Thyroid gland (tissue), 4 donors: ENCODE measurements around the gene TMEM183A. TPM values are rescaled to one million over a fixed set of nuclear protein-coding genes. Genes with fewer than 3 reads are reported as not detected.

Experiments used
- DNase-seq, 2 donors: peaks; one replicate each; pipeline ENCODE4 v3.0.0-alpha.2; 2019
- H3K27ac ChIP-seq, 3 donors: fragments of 200-600 bp; sonication (generic); 1 replicate in 2 of 3; 2 replicates in 1 of 3; pipeline ENCODE4 v1.5.1; 2016 to 2019; ENCODE audit warnings: mild to moderate bottlenecking in 1 of 3, moderate library complexity in 1 of 3
- H3K27me3 ChIP-seq: fragments of 200-600 bp; sonication (generic); one replicate; pipeline ENCODE4 v1.5.1; 2019
- H3K36me3 ChIP-seq, 2 donors: fragments of 200-600 bp; sonication (generic); one replicate each; pipeline ENCODE4 v1.5.1; 2016 to 2019
- H3K4me1 ChIP-seq, 2 donors: fragments of 200-600 bp; sonication (generic); one replicate each; pipeline ENCODE4 v1.5.1; 2017 to 2019
- H3K4me3 ChIP-seq, 3 donors: fragments of 200-600 bp; sonication (generic); replicated peaks in 1 of 3; 1 replicate in 2 of 3; 2 replicates in 1 of 3; pipeline ENCODE4 v1.5.1; 2016; ENCODE audit warnings: mild to moderate bottlenecking in 1 of 3
- H3K9me3 ChIP-seq: fragments of 200-600 bp; sonication (generic); one replicate; pipeline ENCODE4 v1.5.1; 2017
- POLR2A ChIP-seq, 2 donors: fragments of 450-650 bp; IDR thresholded peaks; one replicate each; pipeline ENCODE4 v1.6.1; 2017; ENCODE audit warnings: antibody characterized with exemption in 2 of 2, mild to moderate bottlenecking in 2 of 2, moderate library complexity in 1 of 2
- WGBS, 2 donors: methylation state at CpG; one replicate each; pipeline ENCODE4 v1.1.5; 2017; 5-methylcytosine and 5-hydroxymethylcytosine counted together
- intact Hi-C: fragments of 100-400 bp; cut with DNase I; formaldehyde crosslinking; loops from one replicate; pipeline ENCODE4 v1.15.1; 2023
- total RNA-seq, 4 donors: library from RNA; depleted of rRNA; stranded (reverse); fragments of >200 nt; gene quantifications; one replicate each; pipeline ENCODE4 v1.2.3, GENCODE V29; 2016
- TF ChIP-seq, protein P1 (sequence below), 6 experiments: fragments of 200-600 bp in 3 of 6; fragments of 450-650 bp in 3 of 6; sonication (generic) in 3 of 6; IDR thresholded peaks; one replicate each; pipeline ENCODE4 v1.5.1; 2016 to 2019; ENCODE audit warnings: antibody characterized with exemption in 6 of 6, mild to moderate bottlenecking in 2 of 6, inconsistent platforms in 1 of 6, moderate library complexity in 1 of 6

Gene TMEM183A, protein sequence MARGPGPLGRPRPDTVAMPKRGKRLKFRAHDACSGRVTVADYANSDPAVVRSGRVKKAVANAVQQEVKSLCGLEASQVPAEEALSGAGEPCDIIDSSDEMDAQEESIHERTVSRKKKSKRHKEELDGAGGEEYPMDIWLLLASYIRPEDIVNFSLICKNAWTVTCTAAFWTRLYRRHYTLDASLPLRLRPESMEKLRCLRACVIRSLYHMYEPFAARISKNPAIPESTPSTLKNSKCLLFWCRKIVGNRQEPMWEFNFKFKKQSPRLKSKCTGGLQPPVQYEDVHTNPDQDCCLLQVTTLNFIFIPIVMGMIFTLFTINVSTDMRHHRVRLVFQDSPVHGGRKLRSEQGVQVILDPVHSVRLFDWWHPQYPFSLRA
- 10 to 100 TPM; 71.0 to 93.9 (median 84.2) TPM for total RNA-seq

DNA sequence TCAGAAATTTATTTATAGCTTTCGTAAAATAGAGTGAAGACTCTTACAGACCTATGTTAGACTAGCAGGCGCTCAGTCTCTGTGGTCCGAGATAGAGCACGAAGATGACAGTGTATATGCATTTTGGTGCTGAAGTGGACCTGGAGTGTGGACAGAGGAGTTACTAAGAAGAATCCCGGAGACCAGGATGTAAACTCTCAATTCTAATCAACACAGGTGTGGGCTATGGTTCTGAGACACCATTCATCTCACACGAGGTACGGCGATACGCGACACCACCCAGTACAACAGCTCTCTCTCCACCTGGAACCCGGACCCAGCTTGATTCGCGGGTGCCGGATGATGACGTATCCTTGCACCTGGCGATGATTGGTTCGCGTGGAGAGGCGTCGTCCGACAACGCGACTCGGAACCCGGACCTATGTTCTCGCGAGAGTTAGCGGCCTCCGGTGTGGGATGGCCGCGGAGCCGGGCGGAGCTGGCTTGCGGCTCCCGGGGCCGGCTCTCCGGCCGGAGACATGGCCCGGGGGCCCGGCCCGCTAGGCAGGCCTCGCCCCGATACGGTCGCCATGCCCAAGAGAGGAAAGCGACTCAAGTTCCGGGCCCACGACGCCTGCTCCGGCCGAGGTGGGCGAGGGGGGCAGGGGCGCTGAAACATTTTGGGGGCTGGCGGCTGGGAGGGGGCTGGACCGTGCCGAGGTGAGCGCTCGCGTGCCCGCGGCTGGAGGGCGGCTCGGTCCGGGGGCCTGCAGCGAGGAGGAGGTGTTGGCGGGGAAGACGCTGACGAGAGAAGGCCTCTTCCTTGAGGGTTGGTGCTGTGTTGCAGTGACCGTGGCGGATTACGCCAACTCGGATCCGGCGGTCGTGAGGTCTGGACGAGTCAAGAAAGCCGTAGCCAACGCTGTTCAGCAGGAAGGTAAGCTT, at the start of gene TMEM183A:
Gene TMEM183A, plus strand, starts transcription at position 427 of the 924 bp plus-strand sequence. Its CDS starts 92 bp downstream, at position 519.
- intact Hi-C loops: loop anchor here (5.0 kb wide), 1 partner anchor 40 kb away; the partner anchor contains the start of gene CYB5R1
- Histone ChIP-seq H3K27ac (peak within 1 kb of the TSS; percentile 70 to 90 (median 83)), H3K9me3 (no peaks in the 10 kb centered on the region), H3K27me3 (no peaks in the 10 kb centered on the region), H3K36me3 (peaks cover under 1 to 24% of the 10 kb centered on the region in 2 donors), H3K4me3 (peak within 1 kb of the TSS; percentile 38 to 80 (median 78)), H3K4me1 (peaks cover 6 to 9% of the 10 kb centered on the region in 2 donors)
- TF ChIP-seq, protein P1, sequence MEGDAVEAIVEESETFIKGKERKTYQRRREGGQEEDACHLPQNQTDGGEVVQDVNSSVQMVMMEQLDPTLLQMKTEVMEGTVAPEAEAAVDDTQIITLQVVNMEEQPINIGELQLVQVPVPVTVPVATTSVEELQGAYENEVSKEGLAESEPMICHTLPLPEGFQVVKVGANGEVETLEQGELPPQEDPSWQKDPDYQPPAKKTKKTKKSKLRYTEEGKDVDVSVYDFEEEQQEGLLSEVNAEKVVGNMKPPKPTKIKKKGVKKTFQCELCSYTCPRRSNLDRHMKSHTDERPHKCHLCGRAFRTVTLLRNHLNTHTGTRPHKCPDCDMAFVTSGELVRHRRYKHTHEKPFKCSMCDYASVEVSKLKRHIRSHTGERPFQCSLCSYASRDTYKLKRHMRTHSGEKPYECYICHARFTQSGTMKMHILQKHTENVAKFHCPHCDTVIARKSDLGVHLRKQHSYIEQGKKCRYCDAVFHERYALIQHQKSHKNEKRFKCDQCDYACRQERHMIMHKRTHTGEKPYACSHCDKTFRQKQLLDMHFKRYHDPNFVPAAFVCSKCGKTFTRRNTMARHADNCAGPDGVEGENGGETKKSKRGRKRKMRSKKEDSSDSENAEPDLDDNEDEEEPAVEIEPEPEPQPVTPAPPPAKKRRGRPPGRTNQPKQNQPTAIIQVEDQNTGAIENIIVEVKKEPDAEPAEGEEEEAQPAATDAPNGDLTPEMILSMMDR (IDR thresholded peaks at IDR 0.05): no peak
- peak; percentile 52 to 94 for TF ChIP-seq POLR2A (IDR thresholded peaks at IDR 0.05)
- 0 to 1% methylated on average over 21 to 34 of the region's 78 CpGs for WGBS, 2 donors
- peak; percentile 96 to 97 for DNase-seq

DNA sequence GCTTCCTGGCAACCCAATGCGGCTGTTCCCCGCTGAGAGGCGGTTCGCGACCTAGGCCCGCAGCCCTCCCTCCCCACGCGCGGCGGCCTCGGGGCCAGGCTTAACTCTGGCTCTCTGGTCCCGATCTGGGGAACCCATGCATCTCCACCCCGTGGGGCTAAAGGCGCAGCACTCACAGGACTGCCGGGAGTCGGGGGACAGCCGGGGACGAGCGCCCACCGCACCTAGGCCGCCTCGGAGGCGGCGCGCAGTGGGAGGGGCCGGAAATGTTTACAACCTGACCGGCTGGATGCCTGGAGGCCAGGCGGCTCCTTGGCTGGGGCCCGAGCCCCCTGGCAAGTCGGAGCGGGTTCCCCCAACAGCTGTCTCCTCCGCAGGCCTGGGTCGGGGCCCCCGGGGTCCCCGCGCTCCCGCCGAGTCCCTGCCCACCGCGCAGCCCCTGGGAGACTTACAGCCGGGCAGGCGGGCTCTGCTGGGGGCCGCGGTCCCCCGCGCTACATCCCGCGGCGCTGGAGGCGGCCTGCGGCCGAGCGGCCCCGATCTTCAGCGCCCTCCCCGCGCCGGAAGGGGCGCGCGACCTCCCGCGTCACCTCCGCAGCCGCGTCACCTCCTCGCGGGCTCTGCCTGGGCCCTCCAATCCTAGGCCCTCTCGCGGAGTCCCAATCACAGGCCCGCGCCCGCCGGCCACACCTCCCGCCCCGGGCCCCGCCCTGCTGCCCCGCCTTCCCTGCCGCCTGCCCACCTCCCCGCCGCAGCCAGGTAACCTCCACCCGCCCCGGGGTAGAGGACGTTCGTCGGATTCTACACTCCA, 49.2 kb upstream of the TMEM183A start, which contains the start of gene ADIPOR1:
Gene ADIPOR1, minus strand, starts transcription at position 580 of the 811 bp plus-strand sequence. CDS start 7,242 bp downstream, outside the sequence.
- 0 to 1% methylated on average over 13 to 20 of the region's 86 CpGs for WGBS, 2 donors
- intact Hi-C loops: loop anchor here (10.0 kb wide), 1 partner anchor 73 kb away; the partner anchor contains the start of gene RABIF
- H3K4me1 ChIP-seq: peaks cover 11 to 25% of the 10 kb centered on the region in 2 donors
- no peaks in the 10 kb centered on the region for H3K9me3 ChIP-seq
- no peaks in the 10 kb centered on the region for H3K27me3 ChIP-seq
- TF ChIP-seq, protein P1 (IDR thresholded peaks at IDR 0.05): peak in 3 of 6 experiments; percentile 15 to 19 (median 17)
- TF ChIP-seq POLR2A (IDR thresholded peaks at IDR 0.05): peak; percentile 78 to 92
- H3K36me3 ChIP-seq: no peaks in the 10 kb centered on the region
- peak; percentile 93 for DNase-seq
- H3K27ac ChIP-seq: peak within 1 kb of the TSS; percentile 63 to 90 (median 85)
- peak within 1 kb of the TSS; percentile 78 to 100 (median 86) for H3K4me3 ChIP-seq

DNA sequence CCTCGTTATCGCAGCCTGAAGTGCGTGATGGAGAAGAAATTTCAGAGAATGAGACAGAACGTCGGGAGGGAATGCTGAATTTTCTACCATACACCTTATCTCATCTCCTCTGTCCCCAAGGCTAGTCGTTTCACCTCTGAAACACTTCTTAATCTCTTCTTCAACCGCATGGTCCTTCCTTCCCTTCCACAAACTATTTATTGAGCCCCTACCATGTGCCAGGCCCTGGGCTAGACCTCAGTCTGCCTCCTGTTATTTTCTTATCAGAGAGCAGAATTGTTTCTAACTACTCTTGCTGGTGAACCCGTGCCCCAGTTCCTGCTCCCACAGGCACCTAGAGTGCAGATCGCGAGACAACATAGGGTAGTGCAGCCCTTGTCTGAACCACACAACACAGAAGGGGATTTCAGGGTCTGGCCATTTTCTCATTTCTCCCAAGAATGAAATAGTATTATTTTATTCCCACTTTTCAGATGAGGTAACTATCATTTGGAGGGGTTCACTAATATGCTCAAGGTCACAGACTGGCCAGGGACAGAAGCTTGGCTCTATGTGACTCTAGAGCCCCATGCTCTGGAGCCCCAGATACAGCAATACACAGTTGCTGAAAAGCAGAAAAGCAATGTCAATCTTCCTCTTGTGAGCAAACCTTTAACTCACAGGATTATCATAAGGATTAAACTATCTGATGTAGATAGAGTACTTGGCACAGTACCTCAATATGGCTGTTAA, 48.5 kb upstream of the TMEM183A start:
- peak overlapping the region in 2 of 3 donors; percentile 86 to 100 for H3K4me3 ChIP-seq
- H3K27ac ChIP-seq: peak overlapping the region in 1 of 3 donors; percentile 85
- no peaks in the 10 kb centered on the region for H3K36me3 ChIP-seq
- WGBS, 2 donors: 6 to 9% methylated on average over 10 of the region's 10 CpGs
- no peaks in the 10 kb centered on the region for H3K27me3 ChIP-seq
- H3K4me1 ChIP-seq: peaks cover 11 to 25% of the 10 kb centered on the region in 2 donors
- intact Hi-C loops: loop anchor here (10.0 kb wide), 1 partner anchor 74 kb away; the partner anchor contains the start of gene RABIF
- no peak for TF ChIP-seq POLR2A (IDR thresholded peaks at IDR 0.05)
- TF ChIP-seq, protein P1 (IDR thresholded peaks at IDR 0.05): no peak
- DNase-seq: peak in 1 of 2 donors; percentile 21
- H3K9me3 ChIP-seq: no peaks in the 10 kb centered on the region

DNA sequence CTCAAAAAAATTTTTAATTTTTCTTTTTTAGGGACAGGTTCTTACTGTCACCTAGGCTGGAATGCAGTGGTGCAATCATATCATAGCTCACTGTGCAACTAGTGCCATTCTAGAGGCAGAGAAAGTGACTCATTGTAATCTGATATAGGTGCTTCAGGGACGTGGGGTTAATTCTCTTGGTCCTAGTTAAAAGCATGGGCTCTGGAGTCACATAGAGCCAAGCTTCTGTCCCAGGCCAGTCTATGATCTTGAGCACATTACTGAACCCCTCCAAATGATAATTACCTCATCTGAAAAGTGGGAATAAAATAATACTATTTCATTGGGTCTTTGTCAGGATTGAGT, 47.9 kb upstream of the TMEM183A start:
- Histone ChIP-seq H3K9me3 (no peaks in the 10 kb centered on the region), H3K27ac (no peak overlapping the region), H3K36me3 (no peaks in the 10 kb centered on the region), H3K4me3 (no peak overlapping the region), H3K27me3 (no peaks in the 10 kb centered on the region), H3K4me1 (peaks cover 11 to 24% of the 10 kb centered on the region in 2 donors)
- no peak for DNase-seq
- TF ChIP-seq, protein P1 (IDR thresholded peaks at IDR 0.05): no peak
- no peak for TF ChIP-seq POLR2A (IDR thresholded peaks at IDR 0.05)
- intact Hi-C loops: loop anchor here (10.0 kb wide), 1 partner anchor 74 kb away; the partner anchor contains the start of gene RABIF
- WGBS, 2 donors: 62 to 87% methylated on average over 1 of the region's 1 CpG
